Bone marrow (tissue), 2 donors: ENCODE measurements around the gene DR1.
"Not testable (repeated sequence)": the region's sequence is repeated elsewhere in the genome, so short reads cannot be mapped to it uniquely, and the experiment has no call there.

Experiments
- DNase-seq, 2 donors: peaks; one replicate each; lab custom pipeline; 2025; lab: John Stamatoyannopoulos, UW

DR1 gene

GRCh38 chr1:93386268-93386667 lies 40.6 kb downstream of the DR1 start:
- not testable (repeated sequence) for DNase-seq

- no peak for DNase-seq
These were observed 48.8 kb downstream of the DR1 start for GRCh38 chr1:93394514-93394913.

GRCh38 chr1:93395195-93395594 lies 49.5 kb downstream of the DR1 start:
- no peak for DNase-seq

- no peak for DNase-seq
These were observed 54.1 kb downstream of the DR1 start for GRCh38 chr1:93399781-93400180.

- no peak for DNase-seq
These were observed 62.5 kb downstream of the DR1 start for GRCh38 chr1:93408203-93408602.

GRCh38 chr1:93411000-93411399 lies 65.3 kb downstream of the DR1 start:
- DNase-seq: no peak

- peak in 1 of 2 donors; percentile 47 for DNase-seq
These were observed 69.0 kb downstream of the DR1 start for GRCh38 chr1:93414749-93415148.

- DNase-seq: no peak
These were observed 69.6 kb downstream of the DR1 start for GRCh38 chr1:93415296-93415695.

- no peak for DNase-seq
These were observed 70.5 kb downstream of the DR1 start for GRCh38 chr1:93416183-93416582.
